GM13977 (cell line): Measurements from ENCODE around the gene LBR.
A peak's percentile ranks its signal among the peaks of the same experiment; 100 is the strongest.

Source experiments
- DNase-seq: peaks from one replicate; pipeline ENCODE4 v3.0.0; 2012; ENCODE audit warnings: low spot score
- CTCF ChIP-seq: IDR thresholded peaks from 2 replicates; pipeline ENCODE4 v1.5.1; 2012; ENCODE audit warnings: mild to moderate bottlenecking, control low read depth; ENCODE audit not compliant: insufficient read depth; ENCODE audit errors: extremely low read depth, missing control alignments
- in situ Hi-C: fragments of 300-500 bp; cut with MboI; formaldehyde crosslinking; loops from one replicate; pipeline ENCODE4 v1.12.0; 2022; ENCODE audit warnings: low sequenced_read_pairs, low pct_unique_long_range_greater_than_20kb, mixed read lengths, inconsistent platforms; ENCODE audit not compliant: unreplicated experiment

LBR gene

GRCh38 chr1:225468270-225469020 is 40.6 kb upstream of the LBR start:
- TF ChIP-seq CTCF = no peak
- in situ Hi-C loops = no loop called here
- DNase-seq = no peak

- no peak for TF ChIP-seq CTCF
- in situ Hi-C loops = no loop called here
- DNase-seq = peak; percentile 83
Observed at GRCh38 chr1:225467193-225468020, 39.6 kb upstream of the LBR start.

- in situ Hi-C loops = no loop called here
- no peak for DNase-seq
- no peak for TF ChIP-seq CTCF
Observed at GRCh38 chr1:225466848-225467192, 39.0 kb upstream of the LBR start.

- TF ChIP-seq CTCF = no peak
- no peak for DNase-seq
- in situ Hi-C loops = no loop called here
Observed at GRCh38 chr1:225465793-225466517, 38.1 kb upstream of the LBR start.

GRCh38 chr1:225464851-225465792 is 37.3 kb upstream of the LBR start:
- in situ Hi-C loops = no loop called here
- TF ChIP-seq CTCF = no peak
- no peak for DNase-seq
